GM18526 (cell line): ENCODE measurements around the gene CHRM3.

Source experiments
- POLR2A ChIP-seq: IDR thresholded peaks from 3 replicates; pipeline ENCODE4 v1.6.1; 2011; ENCODE audit not compliant: insufficient read length; ENCODE audit errors: extremely low read depth

The CHRM3 gene

DNA sequence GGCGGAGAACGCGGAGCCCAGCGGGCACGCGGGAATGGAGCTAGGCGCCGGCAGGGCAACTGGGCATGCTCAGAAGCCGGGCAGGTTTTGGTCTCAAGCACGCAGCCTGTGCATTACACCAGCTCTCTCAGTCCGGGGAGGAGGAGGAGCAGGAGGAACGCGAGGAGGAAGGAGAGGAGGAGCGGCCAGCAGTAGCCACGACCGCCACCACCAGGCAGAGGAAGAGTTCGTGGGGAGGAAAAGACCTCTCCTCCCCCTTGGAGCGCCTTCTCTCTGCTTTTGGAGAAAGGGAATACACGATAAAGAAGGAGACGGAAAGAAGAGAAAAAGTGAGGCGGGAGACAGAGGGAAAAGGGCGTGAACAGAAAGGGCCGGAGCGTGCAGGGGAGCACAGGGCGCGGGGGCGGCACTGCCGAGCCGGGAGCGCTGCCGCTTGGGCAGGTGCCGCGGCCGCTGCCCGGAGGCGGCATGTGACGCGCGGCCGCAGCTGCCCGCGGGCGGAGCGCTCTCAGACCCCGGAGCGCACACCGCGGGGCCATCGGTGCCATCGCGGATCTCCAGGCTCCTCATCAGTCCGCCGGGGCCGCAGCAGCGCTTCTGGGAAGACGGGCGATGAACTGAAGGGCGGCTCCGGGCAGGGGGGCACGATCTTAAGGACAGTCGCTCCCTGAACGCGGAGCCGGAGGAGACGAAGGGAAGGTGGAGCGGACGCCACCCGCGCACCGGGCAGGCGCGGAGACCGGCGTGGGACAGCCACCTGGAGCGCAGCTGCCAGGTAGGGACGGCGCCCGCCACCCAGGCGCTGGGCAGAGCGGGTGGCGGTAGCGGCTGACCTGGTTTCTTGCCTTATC lies at the start of gene CHRM3:
TSS of gene CHRM3 (plus strand) at position 116 of the 851 bp plus-strand sequence. CDS start 520,884 bp downstream, outside the sequence.
- TF ChIP-seq POLR2A: no peak

DNA sequence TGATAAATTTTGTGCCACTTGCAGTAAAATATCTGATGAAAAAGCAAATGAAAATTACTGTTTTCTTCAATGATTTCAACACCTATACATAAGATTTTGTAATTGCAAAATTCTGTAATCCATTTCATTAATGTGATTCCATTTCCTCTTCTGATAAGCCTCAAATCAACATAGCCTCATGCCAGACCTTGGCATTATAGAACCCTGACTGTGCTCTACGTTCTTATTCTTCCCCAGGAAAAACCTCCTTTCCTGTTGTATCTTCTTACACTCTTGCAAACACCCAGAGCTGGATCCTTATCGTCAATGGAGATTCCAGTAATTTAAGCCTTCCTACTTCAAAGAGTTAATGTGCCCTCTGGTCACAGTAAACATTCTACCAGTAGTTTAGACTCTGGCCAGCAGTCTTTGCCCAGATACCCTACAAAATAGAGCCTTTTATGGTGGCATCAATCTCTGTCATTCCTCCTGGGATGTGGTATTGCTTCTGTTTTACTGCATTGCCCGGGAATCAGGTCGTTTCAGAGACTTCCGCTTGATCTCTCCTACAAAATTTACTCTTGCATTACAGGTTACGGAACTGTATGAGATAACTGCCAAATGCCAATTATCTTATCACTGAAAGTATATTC lies 48.5 kb upstream of the CHRM3 start:
- no peak for TF ChIP-seq POLR2A

GRCh38 chr1:239347776-239348175 lies 38.6 kb upstream of the CHRM3 start:
- TF ChIP-seq POLR2A: no peak

GRCh38 chr1:239348635-239349353 lies 37.6 kb upstream of the CHRM3 start:
- TF ChIP-seq POLR2A: no peak

GRCh38 chr1:239349699-239350098 lies 36.7 kb upstream of the CHRM3 start:
- TF ChIP-seq POLR2A: no peak

DNA sequence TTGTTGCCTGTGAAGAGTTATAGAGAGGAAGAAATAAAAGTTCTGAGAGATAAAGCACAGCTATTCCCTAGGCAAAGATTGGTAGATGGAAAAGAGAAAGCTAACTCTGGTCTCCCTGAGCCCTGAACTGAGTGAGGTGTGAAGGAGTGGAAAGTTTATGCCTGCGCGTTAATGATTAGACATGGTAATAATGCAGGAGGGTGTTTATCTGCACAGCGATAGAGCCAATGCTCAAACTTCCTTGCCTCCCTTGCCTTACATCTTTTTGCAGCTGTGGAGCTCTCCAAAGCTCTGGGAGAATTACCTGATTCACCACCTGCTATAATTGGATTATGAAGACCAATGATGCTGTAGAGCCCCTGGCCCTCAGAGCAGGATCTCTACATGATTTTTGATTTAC lies 32.8 kb upstream of the CHRM3 start:
- TF ChIP-seq POLR2A: no peak

GRCh38 chr1:239354231-239354630 lies 32.1 kb upstream of the CHRM3 start:
- no peak for TF ChIP-seq POLR2A

GRCh38 chr1:239357867-239358266 lies 28.5 kb upstream of the CHRM3 start:
- no peak for TF ChIP-seq POLR2A

GRCh38 chr1:239361403-239361802 lies 25.0 kb upstream of the CHRM3 start:
- no peak for TF ChIP-seq POLR2A

GRCh38 chr1:239363930-239364329 lies 22.4 kb upstream of the CHRM3 start:
- TF ChIP-seq POLR2A: no peak

DNA sequence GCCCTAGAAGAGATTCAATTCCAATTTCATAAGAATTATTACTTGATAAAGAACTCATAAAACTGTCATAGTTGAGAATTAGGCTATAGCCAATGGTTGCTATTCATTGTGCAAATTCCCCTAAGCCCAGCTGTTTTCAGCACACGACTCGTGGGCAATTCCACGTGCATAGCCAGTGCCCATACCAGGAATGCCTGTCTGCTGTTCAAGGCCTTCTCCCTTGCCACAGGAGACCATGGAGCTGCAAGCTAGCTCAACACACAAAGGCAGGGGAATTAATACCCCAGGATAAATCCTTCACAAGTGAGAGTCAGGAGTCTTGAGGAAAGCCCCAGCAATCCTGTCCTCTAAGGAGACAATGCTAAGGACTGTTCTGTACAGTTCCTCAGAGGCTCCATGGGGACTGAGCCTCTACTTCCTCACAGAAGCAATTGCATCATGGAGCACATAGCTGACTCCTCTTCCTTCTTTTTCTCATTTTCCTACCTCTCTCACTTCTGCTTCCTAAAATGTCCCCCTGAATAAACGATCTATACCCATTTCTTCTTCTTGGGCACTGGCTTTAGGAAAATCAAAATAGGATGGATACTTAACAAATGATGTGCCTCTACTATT lies 19.1 kb upstream of the CHRM3 start:
- no peak for TF ChIP-seq POLR2A

GRCh38 chr1:239368436-239369109 lies 17.8 kb upstream of the CHRM3 start:
- no peak for TF ChIP-seq POLR2A

DNA sequence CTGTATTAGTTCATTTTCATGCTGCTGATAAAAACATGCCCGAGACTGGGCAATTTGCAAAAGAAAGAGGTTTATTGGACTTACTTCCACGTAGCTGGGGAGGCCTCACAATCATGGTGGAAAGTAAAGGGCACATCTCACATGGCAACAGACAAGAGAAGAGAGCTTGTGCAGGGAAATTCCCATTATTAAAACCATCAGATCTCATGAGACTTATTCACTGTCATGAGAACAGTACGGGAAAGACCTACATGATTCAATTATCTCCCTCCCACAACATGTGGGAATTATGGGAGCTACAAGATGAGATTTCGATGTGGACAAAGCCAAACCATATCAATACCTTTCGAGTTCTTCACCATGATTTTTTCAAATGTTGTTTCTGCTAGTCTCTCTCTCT lies 3.7 kb upstream of the CHRM3 start:
- no peak for TF ChIP-seq POLR2A

GRCh38 chr1:239383714-239384113 lies 2.7 kb upstream of the CHRM3 start:
- TF ChIP-seq POLR2A: no peak
